ENCODE measurements around the gene DUT.

DUT gene

GRCh38 chr15:48360841-48361240, 29.6 kb downstream of the DUT start:
- Histone ChIP-seq H3K4me3 (replicated peaks; ENCODE audit: insufficient read depth, low read length) (no peak overlapping the region), H3K27me3 (ENCODE audit: insufficient read depth, poor library complexity, severe bottlenecking) (no peaks in the 10 kb centered on the region), H3K27ac (replicated peaks) (no peak overlapping the region)
- TF ChIP-seq REST (IDR thresholded peaks at IDR 0.05; ENCODE audit: insufficient replicate concordance, low read depth) (no peak), CTCF (IDR thresholded peaks at IDR 0.05; ENCODE audit: insufficient read depth, low read length) (no peak), SPI1 (IDR thresholded peaks at IDR 0.05; ENCODE audit: borderline replicate concordance, low read depth) (no peak), GABPA (IDR thresholded peaks at IDR 0.05; ENCODE audit: low read depth) (no peak), POLR2AphosphoS5 (IDR thresholded peaks at IDR 0.05; ENCODE audit: low read depth) (no peak)
- no peak for DNase-seq (ENCODE audit: low read depth in 1 of 2, low spot score in 1 of 2)

GRCh38 chr15:48361685-48362084, 30.5 kb downstream of the DUT start:
- no peak for DNase-seq (ENCODE audit: low read depth in 1 of 2, low spot score in 1 of 2)
- Histone ChIP-seq H3K4me3 (replicated peaks; ENCODE audit: insufficient read depth, low read length) (no peak overlapping the region), H3K27me3 (ENCODE audit: insufficient read depth, poor library complexity, severe bottlenecking) (no peaks in the 10 kb centered on the region), H3K27ac (replicated peaks) (no peak overlapping the region)
- TF ChIP-seq POLR2AphosphoS5 (IDR thresholded peaks at IDR 0.05; ENCODE audit: low read depth) (no peak), SPI1 (IDR thresholded peaks at IDR 0.05; ENCODE audit: borderline replicate concordance, low read depth) (no peak), REST (IDR thresholded peaks at IDR 0.05; ENCODE audit: insufficient replicate concordance, low read depth) (no peak), CTCF (IDR thresholded peaks at IDR 0.05; ENCODE audit: insufficient read depth, low read length) (no peak), GABPA (IDR thresholded peaks at IDR 0.05; ENCODE audit: low read depth) (no peak)

GRCh38 chr15:48363474-48363873, 32.2 kb downstream of the DUT start:
- no peak overlapping the region for H3K4me3 ChIP-seq (replicated peaks; ENCODE audit: insufficient read depth, low read length)
- TF ChIP-seq REST (IDR thresholded peaks at IDR 0.05; ENCODE audit: insufficient replicate concordance, low read depth) (no peak), CTCF (IDR thresholded peaks at IDR 0.05; ENCODE audit: insufficient read depth, low read length) (no peak), SPI1 (IDR thresholded peaks at IDR 0.05; ENCODE audit: borderline replicate concordance, low read depth) (no peak), GABPA (IDR thresholded peaks at IDR 0.05; ENCODE audit: low read depth) (no peak), POLR2AphosphoS5 (IDR thresholded peaks at IDR 0.05; ENCODE audit: low read depth) (no peak)
- H3K27ac ChIP-seq (replicated peaks) = no peak overlapping the region
- DNase-seq (ENCODE audit: low read depth in 1 of 2, low spot score in 1 of 2) = no peak
- H3K27me3 ChIP-seq (ENCODE audit: insufficient read depth, poor library complexity, severe bottlenecking) = no peaks in the 10 kb centered on the region
